Suprapubic skin (tissue), 4 donors: Measurements from ENCODE around the gene ATXN7L1.

ENCODE experiments used
- CTCF ChIP-seq, 2 donors: fragments of 200-600 bp in 1 of 2; fragments of 450-650 bp in 1 of 2; sonication (generic) in 1 of 2; IDR thresholded peaks; one replicate each; pipeline ENCODE4 v1.5.1; 2016 to 2019; ENCODE audit warnings: antibody characterized with exemption in 2 of 2, mild to moderate bottlenecking in 1 of 2, moderate library complexity in 1 of 2
- EP300 ChIP-seq: sonication (generic); formaldehyde crosslinking; IDR thresholded peaks from one replicate; pipeline ENCODE4 v1.6.1; 2017; ENCODE audit warnings: antibody characterized with exemption
- POLR2A ChIP-seq, 2 donors: fragments of 450-650 bp; IDR thresholded peaks; one replicate each; pipeline ENCODE4 v1.6.1; 2017; ENCODE audit warnings: antibody characterized with exemption in 2 of 2, mild to moderate bottlenecking in 2 of 2, moderate library complexity in 2 of 2
- POLR2AphosphoS5 ChIP-seq, 3 donors: sonication (generic); formaldehyde crosslinking; IDR thresholded peaks; one replicate each; pipeline ENCODE4 v1.6.1; 2017; ENCODE audit warnings: antibody characterized with exemption in 3 of 3

DNA sequence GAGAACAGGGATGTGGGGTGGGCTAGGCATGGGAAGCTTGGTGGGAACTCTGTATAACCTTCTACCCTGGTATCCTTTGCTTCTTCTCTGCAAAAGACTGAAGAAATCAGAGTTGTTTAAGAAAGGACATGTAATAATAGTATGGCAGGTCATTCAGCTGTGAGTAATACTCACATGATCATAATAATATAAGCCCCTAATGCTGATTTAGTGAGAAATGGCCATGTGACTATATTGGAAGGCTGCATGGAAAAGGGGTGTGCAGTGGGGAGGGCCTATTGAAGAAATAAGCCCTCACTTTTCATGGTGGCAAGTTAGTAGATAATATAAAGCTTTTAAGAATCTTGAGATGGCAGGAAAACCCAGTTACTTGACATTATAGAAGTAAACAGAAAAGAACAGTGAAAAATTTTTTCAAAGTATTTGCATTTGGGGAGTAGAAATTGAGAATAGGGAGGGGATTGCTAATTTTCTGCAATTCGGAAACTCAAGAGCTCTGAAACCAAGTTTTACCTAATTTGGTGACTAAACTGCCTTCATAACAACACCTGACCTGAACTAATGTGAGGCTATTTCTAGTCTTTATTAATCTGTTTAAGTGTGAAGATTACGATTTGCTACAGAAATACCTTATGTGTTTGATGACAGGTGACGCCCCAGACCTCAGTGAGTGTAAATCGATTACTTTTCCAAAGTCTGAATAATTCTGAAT, 44.4 kb downstream of the ATXN7L1 start:
- TF ChIP-seq CTCF (IDR thresholded peaks at IDR 0.05): no peak
- TF ChIP-seq POLR2AphosphoS5 (IDR thresholded peaks at IDR 0.05): no peak
- TF ChIP-seq POLR2A (IDR thresholded peaks at IDR 0.05): no peak
- no peak for TF ChIP-seq EP300
